Measurements from ENCODE around the gene RAP1GAP2.

The RAP1GAP2 gene

DNA sequence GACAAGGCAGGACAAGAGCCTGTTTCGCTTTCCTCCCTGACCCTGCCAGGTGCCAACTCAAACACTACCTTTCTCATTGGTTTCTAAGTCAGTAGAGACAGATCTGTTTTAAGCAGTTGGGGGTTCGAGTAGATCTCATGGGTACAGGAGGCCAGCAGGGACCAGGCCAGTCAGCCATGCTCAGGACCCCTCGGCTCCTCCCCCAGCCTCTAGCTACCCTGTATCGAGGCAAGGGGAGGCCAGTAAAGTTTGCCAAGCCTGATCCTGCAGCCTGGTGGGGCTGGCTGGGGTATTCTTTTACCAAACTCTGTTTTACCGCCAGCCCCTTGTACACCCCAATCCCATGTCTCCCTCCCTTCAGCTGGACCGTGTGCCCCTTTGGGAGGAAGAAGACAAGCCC, 240.6 kb downstream of the RAP1GAP2 start:
- H3K27ac ChIP-seq = no peak overlapping the region
- TF ChIP-seq, protein P1, sequence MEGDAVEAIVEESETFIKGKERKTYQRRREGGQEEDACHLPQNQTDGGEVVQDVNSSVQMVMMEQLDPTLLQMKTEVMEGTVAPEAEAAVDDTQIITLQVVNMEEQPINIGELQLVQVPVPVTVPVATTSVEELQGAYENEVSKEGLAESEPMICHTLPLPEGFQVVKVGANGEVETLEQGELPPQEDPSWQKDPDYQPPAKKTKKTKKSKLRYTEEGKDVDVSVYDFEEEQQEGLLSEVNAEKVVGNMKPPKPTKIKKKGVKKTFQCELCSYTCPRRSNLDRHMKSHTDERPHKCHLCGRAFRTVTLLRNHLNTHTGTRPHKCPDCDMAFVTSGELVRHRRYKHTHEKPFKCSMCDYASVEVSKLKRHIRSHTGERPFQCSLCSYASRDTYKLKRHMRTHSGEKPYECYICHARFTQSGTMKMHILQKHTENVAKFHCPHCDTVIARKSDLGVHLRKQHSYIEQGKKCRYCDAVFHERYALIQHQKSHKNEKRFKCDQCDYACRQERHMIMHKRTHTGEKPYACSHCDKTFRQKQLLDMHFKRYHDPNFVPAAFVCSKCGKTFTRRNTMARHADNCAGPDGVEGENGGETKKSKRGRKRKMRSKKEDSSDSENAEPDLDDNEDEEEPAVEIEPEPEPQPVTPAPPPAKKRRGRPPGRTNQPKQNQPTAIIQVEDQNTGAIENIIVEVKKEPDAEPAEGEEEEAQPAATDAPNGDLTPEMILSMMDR (conservative IDR thresholded peaks at IDR 0.05) = no peak
- no peak for TF ChIP-seq ZFX (IDR thresholded peaks at IDR 0.05)

DNA sequence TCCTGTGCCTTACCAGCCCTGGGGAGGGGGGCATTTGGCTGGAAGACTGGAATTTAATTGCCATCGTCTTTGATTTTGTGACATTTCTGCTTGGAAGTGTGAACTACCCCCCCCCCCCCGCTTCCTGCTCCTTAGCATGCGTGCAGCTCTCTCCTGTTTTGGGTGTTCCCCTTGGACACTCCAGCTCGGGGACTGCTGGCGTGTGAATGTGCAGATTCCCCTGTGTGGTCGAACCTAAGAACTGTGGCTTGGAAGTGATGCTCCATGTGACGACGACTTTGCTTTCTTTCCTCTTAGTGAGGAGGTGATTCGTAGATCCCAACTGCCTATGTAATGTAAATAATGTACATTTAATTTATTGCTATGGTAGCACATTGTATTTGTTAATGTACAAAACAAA, 241.0 kb downstream of the RAP1GAP2 start:
- no peak overlapping the region for H3K27ac ChIP-seq
- TF ChIP-seq ZFX (IDR thresholded peaks at IDR 0.05) = no peak
- TF ChIP-seq, protein P1 (conservative IDR thresholded peaks at IDR 0.05) = no peak

DNA sequence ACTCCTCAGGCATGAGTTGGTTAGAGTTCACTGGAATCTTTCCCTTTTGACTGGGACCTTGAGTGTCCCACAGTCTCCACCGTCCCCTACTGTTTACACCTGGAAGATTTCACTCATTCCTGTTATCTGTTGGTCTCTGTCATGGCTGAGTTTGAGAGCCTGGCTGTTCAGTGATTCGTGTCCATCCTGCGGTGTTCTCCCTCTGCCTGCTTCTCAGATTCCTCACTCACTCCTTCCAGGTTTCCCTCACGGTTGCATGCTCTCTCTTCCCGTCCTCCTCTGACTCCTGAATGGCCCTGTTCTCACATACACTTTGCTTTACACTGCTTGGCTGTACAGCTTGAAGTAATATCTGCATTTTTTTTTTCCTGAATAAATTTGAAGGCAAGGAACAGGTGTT, 242.7 kb downstream of the RAP1GAP2 start:
- no peak for TF ChIP-seq ZFX (IDR thresholded peaks at IDR 0.05)
- TF ChIP-seq, protein P1 (conservative IDR thresholded peaks at IDR 0.05) = no peak
- no peak overlapping the region for H3K27ac ChIP-seq

DNA sequence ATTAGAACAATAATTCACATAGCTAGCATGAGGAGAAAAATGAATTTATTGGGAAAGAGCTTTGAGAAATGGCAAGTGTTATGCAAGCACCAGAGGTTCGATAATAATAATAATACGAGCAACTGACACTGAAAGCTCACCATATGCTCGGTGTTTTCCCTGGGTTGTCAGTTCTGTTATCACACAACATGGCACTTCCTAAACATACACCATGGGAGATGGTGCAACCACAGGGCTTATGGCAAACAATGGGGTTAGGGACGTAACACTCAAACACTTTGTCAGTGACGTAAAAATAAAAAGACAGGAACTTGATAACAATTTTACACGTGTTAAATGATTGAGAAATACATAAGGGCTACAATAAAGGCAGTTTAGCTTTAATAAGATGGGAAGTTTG, 243.5 kb downstream of the RAP1GAP2 start:
- no peak overlapping the region for H3K27ac ChIP-seq
- TF ChIP-seq ZFX (IDR thresholded peaks at IDR 0.05) = no peak
- TF ChIP-seq, protein P1 (conservative IDR thresholded peaks at IDR 0.05) = no peak

DNA sequence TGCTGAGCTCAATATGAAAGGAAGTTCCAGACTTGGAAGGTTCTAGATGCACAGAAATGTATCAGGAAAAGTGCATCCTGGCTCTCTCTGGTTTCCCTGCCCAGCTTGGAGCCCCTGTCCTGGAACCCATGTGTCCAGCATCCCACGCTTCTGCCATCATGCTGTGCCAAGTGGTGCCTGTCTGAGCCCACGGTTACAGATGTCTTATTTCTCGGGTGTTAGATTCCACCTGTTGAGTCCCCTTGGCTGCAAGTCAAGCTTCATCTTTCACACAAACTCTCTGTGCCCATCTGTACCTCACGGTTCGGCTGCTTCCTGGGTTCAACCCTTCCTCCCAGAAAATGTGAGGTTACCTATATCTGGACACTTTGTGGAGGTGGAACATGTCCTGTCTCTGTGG, 244.6 kb downstream of the RAP1GAP2 start:
- H3K27ac ChIP-seq = no peak overlapping the region
- TF ChIP-seq ZFX (IDR thresholded peaks at IDR 0.05) = no peak
- TF ChIP-seq, protein P1 (conservative IDR thresholded peaks at IDR 0.05) = no peak

DNA sequence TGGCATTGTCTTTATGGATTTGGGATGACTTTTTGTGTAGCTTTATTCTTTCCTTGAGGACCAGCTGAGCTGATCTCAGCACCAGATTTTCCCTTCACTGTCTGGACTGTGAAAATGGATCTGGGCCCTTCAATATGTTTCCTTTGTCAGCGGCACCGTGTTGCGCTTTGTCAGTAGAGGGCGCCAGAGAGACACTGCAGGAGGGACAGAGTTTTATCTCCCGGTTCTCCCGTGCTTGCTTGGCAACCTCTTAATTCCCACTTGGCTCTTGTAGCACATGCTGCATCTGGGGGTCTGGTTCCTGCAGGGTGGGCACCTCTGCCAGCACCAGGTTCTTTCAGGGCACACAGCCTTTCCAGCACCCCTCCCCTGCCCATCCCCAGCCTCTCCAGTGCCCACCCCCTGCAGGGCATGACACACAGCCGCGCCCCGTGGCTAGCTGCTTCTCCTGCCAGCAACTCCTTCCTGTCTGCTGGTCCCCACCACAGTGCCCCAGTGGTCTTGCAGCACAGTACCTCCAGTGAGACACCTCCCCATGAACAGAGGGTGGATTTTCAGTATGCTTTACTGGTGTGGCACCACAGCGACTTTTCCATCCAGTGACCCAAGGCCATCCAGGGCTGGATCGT, 247.6 kb downstream of the RAP1GAP2 start:
- no peak overlapping the region for H3K27ac ChIP-seq
- no peak for TF ChIP-seq ZFX (IDR thresholded peaks at IDR 0.05)
- TF ChIP-seq, protein P1 (conservative IDR thresholded peaks at IDR 0.05) = peak; percentile 89

DNA sequence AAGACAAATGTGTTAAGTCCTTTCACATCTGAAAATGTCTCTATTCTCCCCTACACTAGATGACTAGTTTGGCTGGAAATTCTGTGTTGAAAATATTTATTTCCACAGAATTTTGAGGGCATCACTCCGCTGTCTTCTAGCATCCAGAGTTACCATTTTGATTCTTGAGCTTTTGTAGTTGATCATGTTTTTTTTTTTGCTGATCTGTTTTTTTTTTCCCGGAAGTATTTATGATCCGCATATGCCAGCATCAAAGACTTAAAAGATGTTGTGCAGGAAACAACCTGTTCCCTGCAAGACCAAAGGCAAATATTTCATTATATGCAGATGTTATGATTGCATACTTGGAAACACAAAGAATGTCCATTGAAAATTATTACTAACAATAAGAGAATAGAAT, 250.5 kb downstream of the RAP1GAP2 start:
- no peak overlapping the region for H3K27ac ChIP-seq
- no peak for TF ChIP-seq ZFX (IDR thresholded peaks at IDR 0.05)
- TF ChIP-seq, protein P1 (conservative IDR thresholded peaks at IDR 0.05) = no peak

Data from C4-2B (cell line).